NCI-H1092 (cell line): ENCODE data around the gene RLN3.
A peak's percentile ranks its signal among the peaks of the same experiment; 100 is the strongest.
"Not testable (repeated sequence)": the region's sequence is repeated elsewhere in the genome, so short reads cannot be mapped to it uniquely, and the experiment has no call there.

Source experiments
- DNase-seq: peaks from one replicate; lab custom pipeline; 2025; lab: John Stamatoyannopoulos, UW

Gene RLN3

DNA sequence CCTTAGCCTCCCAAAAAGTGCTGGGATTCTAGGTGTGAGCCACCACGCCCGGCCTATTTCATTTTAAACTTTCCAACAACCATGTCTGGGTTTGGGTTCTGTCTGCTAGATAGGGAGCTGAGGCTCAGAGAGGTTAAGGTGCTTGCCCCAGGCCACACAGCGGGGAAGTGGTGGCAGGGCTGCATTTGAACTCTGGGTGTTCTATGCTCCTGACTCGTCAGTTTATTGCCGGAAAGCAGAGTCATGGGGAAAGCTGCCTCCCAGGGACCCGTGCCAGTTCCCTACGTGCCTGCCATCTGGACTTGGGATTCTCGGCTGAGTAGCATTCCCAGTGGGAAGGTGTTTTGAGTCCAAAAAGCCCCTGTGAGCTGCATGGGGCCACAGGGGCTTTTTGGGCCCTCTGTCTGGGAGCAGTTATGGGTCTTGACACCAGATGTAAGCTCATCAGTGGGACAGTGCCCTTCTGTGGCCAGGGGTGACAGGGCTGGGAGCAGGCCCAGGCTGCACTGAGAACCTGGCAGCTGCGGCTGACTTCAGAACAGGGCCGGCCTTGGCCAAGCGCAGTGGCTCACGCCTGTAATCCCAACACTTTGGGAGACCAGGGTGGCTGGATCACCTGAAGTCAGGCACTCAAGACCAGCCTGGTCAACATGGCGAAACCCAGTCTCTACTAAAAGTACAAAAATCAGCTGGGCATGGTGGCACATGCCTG lies 32.8 kb upstream of the RLN3 start:
- no peak for DNase-seq

DNA sequence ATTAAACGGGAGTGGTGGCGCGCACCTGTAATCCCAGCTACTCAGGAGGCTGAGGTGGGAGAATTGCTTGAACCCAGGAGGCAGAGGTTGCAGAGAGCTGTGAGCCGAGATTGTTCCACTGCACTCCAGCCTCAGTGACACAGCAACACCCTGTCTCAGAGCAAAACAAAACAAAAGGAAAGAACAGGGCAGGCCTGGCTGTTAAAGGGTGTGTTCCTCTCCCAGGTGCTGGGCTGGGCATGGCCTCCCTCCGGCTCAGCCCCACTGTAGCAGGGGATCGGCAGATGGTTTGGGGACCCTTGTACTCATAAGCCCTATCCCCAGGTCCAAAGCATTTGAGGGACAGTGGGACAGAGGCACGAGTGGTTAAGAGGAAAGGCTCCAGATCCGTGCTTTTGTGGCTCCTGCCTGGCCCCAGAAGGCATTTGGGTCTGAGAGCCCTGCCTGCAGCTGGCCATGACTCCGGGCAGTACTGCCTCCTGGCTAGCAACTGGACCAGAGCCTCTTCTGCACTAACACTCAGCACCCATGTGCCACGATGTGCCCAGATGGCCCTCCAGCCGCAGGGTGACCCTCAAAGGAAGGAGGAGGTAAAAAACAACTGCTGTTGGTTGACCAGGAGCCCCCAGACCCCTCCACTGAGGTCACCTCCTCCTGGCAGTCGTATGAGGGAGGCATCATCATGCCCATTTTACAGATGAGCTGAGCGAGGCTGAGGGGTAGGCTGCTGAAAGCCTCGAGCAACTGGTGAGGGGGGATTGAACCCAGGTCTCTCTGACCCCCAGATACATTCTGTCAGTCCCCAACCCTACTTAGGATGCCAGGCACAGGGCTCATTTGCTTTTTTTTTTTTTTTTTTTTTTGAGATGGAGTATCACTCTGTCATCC lies 31.8 kb upstream of the RLN3 start:
- no peak for DNase-seq

DNA sequence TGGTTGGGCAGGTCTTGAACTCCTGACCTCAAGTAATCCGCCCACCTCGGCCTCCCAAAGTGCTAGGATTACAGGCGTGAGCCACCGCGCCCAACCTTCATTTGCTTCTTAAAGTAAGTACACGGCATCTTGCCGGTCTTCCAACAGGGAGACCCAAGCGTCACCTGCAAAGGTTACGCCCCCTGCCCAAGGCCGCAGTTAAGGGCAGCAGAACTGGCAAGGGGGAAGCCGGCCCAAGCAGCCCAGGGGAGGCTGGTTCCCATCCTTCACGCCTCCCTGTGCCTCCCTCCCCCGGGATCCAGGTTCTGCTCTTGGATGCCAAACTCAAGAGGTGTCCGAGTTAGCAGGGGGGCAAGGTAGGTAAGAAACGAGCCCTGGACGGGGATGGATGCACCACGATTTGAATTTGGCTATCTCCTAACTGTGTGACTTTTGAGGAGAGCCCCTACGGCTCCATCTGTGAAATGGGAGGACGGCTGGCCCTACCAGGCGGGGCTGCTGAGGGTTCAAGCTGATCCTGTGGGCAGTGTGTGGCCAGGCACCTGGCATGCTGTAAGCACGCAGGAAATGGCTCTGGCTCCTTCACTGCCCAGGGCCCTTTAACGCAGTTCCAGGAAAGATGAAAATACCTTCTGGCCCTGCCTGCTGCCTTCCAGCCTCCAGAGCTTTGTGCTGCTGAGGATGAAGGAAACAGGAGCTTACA lies 30.9 kb upstream of the RLN3 start:
- no peak for DNase-seq

DNA sequence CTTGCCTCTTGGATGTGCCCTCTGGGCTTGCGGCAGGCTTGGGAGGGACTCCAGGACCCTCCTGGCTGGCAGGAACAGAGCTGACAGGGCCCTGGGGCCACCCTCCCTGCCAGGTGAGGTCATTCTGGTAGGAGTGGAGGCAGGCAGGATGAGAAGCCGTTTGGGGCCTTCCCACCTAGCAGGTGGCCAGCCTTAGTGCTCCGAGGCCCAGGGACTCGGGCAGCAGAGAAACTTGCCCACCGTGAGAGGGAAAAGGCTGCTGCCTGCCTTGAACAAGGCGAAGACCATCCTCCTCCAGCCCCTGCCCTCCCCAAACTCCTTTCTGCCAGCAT lies 30.4 kb upstream of the RLN3 start:
- DNase-seq: no peak

DNA sequence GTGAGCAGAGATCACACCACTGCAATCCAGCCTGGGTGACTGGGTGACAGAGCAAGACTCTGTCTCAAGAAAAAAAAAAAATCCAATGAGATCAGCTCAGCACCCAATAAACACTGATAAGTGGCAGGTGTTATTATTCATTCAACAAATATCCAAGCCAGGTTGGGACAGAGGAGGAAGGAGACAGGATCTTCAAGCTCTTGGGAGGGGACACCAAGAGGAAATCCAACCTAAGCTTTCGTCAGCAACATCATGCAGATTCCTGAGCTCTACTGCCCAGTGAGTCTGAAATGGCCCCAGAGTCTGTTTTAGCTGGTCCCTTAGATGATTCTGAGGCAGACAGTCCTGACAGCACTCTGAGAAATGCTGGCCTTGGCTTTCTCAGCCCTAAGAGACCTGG lies 29.5 kb upstream of the RLN3 start:
- DNase-seq: no peak

DNA sequence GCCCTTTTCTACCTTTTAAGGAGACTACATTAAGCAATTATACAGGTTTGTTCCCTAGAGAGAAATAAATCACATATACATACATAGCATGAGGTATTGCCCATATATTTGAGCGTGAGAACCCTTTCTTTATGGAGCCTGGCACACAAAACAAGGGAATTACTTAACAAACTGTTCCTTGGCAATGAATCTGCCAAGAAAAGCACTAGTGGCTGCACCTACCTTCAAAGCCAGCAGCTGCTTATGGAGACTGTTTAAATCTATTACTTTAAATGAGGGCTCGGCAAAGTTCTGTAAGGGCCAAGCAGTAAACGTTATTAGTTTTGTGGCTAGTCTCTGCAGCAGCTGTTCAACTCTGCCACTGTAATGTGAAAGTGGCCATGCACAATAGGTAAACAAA lies 28.9 kb upstream of the RLN3 start:
- no peak for DNase-seq

DNA sequence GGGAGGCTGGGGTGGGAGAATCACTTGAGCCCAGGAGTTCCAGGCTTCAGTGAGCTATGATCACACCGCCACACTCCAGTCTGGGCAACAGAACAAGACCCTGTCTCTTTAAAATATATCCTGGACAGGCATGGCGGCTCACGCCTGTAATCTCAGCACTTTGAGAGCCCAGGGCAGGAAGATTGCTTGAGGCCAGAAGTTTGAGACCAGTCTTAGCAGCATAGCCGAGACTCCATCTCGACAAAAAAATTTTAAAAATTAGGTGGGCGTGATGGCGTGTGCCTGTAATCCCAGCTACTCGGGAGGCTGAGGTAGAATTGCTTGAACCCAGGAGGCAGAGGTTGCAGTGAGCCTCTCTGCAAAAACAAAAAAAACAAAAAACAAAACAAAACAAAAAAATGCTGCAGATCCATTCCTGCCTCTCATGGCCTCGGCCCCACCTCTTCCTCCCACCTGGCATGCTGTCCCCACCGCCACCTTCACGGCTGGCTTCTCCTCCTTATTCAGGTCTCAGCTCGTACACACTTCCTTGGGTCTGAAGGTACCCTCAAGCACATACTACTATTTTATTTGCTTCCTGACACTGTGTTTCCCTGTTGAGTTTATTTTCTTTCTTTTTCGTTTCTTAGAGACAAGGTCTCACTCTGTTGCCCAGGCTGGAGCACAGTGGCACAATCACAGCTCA lies 27.1 kb upstream of the RLN3 start:
- no peak for DNase-seq

DNA sequence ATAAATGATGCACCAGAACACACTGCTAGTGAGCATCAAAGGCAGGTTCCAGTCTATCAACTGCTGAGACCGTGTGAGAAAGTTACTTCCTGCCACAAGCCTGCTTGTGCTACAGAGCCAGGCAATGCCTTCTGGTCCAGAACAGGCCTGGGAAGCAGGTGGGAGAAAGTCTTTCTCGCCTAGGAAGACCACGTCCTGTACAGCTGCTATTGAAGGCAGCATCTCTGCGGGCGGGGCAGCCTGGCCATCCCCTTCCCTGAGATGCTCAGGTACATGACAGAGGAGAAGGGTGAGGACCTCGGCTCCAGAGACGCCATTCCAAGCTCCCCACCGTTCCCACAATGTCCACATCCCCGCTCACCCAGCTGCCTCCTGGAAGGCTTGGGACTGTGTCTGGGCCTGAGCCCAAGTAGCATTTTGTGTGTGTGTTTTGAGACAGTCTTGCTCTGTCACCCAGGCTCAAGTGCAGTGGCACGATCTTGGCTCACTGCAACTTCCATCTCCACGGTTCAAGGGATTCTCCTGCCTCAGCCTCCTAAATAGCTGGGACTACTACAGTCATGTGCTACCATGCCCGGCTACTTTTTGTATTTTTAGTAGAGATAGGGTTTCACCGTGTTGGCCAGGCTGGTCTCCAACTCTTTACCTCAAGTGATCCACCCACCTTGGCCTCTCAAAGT lies 25.2 kb upstream of the RLN3 start:
- no peak for DNase-seq

DNA sequence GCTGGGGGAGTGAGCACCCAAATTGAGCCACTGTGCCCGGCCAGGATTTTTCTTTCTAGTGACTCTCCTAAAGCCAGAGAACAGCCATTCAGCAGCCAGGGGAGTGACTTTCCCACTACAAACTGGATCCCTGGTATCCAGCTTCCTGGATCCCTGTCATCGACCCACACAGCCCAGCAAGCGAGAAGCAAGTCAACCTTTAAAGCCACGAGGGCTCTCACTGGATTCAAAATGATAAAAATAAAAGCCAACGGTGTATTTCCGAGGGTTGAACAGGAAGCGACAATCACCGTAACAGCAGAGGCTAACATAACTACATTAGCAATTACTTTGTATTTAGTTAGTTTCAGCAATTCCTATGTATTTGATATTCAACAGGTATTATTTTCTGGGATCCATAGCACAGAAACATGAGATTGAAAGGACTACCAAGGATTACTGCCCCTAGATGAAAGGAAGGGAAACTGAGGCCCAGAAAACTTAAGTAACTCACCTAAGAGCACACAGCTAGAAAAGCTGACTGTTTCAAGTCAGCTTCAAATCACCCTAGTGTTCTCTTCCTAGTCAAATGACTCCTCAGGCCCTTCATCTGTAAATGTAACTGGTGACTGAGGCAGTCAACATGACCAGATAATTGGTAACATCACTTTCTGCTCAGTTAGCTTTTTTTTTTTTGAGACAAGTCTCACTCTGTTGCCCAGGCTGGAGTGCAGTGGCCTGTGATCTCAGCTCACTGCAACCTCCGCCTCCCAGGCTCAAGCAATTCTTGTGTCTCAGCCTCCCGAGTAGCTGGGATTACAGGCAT lies 24.5 kb upstream of the RLN3 start:
- no peak for DNase-seq

DNA sequence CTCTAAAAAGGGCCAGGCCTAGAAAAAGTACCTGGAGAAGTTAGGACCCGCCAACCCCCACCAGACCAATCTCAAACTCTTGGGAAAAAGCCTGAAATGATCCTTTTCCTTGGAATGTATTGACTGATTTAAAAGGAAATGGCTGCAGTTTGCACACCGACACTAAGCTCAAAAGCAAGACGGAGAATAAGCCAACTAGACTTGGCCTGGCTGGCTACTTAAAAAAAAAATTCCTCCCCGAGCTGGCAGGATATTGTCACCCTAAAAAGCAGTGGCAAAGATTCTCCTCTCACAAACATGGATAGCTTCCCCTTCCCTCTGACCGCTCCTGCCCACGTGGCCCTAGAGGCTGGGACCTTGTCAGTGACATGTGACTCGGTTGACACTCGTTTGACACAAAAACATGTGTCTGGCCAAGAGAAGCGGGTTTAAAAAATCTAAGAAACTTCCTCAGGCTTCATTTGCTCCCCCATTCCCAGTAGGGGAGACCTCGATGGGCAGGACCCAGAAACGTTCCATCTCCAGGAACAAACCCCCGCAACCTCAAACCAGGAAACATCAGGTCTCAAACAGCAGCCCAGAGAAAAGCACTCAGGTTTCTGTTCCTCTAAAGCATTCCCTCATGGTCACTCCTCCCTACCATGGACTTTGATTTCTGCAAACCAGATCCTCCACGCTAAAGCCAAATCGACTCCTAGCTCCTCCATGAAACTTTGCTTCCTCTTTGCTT lies 23.2 kb upstream of the RLN3 start:
- DNase-seq: no peak

DNA sequence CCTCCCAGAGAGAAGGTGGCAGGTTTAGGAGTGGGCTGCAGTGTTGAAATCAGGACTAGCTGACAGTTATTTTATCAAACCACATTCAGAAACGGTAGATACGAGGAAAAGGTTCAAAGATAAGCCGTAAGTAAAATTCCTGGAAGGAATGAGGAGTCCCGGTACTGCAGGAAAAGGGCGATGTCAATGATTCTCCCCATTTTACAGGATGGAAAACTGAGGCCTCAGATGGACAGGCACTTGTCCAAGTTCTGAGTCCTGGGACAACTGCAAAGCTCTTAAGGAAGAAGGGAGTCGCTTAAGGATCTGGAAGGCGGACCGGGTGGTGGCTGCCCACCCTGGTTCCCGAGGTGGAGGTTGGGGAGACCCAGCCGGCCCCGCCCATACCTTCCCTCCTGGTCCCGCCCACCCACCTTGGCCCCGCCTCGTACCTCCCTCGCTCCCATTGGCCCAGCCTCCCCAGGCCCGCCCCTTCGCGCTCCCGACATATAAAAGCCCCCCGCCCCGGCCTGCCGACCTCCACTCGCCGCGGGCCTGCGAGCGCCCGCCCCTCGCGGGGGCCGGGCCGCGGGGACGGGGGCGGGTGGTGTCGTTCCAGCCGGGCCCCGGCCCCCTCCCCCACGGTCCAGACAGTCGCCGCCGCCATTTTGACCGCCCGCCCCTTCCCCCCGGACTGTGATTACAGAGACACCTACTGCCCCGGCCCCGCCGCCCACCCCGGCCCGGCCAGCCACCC lies 22.4 kb upstream of the RLN3 start:
- DNase-seq: peak; percentile 80

DNA sequence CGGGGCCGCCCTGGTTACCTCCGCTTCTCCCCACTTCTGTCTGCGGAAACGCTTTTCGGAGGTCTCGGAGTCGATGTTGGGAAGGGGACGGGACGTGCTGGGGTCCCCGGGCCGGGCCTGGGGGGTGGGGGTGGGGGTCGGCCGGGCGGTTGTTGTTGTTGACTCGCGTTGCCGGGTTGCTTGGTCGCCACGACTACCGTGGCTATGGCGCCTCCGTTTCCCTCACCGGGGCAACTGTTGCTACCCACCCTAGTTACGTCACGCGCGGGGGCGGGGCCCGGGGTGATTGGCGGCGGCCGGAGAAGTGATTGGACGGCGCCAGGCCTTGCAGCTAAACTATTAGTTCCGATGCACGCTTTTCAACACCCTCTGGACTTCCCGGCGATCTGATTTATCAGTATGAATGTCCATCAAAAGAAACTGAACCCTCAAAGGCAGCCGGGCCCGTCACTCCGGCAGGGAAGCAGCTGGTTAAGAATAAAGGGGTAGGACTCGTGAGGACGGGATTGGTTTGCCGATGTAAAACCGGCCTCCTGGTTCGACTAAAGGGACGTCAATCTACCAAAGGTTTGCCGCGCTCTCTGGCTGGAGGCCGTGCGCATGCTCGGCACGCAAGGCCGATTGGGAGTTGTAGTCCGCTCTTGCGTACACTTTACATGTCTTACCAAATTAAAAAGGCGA lies 21.7 kb upstream of the RLN3 start, which contains the start of gene RFX1:
TSS of gene RFX1 (minus strand) at position 236 of the 681 bp plus-strand sequence. CDS start 12,477 bp downstream, outside the sequence.
- peak; percentile 99 for DNase-seq

DNA sequence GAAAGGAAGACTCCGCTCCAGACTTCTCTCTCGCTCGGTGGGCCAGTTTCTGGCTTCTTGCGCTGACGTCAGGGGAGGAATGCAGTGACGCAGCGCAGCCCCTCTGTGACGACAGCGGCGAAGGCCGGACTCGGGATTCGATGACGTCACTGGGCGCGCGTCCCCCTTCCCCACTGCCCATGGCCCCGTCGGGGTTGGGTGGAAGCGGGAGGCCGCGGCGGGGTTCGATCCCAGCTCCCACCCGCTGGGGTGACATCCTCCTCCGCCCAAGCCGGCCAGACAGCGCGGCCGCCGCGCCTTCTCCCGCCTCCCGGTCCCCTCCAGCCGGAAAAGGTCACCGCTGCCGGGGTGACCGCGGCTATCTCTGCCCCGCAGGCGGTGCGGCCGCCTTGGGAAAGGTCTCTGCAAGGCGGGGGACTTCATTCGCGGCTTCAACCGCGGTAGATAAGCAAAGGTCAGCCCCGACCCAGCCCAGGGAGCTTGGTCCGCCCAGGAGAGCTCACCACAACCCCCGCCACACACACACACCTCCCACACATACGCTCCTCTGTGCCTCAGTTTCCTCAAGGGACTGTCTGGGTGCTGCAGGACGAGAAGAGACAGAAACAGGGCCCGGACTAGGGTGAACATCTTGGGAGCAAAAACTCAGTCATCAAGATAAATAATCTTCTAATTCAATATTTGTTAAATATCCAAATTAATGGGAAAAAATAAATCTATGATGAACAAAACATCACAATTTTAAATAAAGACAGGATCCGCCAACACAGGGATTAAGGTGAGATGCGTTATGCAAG lies 21.0 kb upstream of the RLN3 start:
- DNase-seq: no peak

DNA sequence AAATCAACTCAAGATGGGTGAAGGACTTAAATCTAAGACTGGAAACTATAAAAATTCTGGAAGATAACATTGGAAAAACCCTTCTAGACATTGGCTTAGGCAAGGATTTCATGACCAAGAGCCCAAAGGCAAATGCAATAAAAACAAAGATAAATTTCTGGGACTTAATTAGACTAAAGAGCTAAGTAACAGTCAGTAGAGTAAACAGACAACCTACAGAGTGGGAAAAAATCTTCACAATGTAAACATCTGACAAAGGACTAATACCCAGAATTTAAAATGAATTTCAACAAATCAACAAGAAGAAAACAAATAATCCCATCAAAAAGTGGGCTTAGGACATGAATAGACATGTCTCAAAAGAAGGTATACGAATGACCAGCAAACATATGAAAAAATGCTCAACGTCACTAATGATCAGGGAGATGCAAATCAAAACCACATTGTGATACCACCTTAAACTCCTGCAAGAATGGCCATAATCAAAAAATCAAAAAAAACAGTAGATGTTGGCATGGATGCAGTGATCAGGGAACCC lies 15.5 kb upstream of the RLN3 start:
- no peak for DNase-seq

DNA sequence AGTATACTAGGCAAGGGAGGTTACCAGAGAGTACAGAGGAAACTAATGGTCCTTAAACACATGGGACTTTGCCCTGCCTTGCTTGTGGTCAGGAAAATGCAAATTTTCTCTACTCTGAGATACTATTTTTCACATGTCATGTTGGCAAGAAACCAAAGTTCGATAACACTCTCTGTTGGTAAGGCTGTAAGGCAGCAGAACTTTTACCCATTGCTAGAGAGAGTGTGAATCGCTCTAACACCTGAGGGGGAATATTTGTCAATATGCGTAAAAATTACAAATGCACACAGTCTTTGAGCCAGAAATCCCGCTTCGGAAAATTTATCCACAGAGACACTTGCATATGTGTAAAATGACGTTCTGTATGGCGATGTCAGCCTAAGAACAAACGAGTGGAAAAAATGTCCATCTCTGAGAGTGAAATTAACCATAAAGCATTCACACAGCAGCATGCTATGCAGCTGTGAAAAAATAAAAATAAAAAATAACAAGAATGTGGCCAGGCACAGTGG lies 12.4 kb upstream of the RLN3 start:
- DNase-seq: no peak

DNA sequence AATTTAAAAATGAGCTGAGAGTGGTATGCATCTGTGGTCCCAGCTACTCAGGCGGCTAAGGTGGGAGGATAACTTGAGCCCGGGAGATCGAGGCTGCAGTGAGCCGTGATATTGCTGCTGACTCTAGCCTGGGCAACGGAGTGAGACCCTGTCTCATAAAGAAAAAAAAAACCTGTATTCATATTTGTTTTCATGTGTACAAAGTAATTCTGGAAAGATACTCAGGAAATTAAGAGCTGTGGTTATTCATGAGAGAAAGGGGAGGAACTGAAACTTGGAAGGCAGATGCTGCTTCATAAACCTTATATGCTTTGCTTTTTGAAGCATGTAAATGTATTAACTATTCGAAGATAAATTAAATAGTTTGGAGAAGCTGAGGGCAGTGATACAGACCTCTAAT lies 8.8 kb upstream of the RLN3 start:
- DNase-seq: no peak

DNA sequence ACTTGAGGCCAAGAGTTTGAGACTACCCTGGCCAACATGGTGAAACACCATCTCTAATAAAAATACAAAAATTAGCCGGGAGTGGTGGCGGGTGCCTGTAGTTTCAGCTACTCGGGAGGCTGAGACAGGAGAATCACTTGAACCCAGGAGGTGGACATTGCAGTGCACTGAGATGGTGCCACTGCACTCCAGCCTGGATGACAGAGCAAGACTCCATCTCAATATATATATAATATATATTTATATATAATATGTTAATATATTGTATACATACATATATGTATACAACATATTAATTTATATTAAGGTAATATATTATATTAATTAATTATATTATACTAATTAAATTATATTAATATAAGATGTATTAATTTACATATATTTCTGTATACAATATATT lies 8.2 kb upstream of the RLN3 start:
- not testable (repeated sequence) for DNase-seq

DNA sequence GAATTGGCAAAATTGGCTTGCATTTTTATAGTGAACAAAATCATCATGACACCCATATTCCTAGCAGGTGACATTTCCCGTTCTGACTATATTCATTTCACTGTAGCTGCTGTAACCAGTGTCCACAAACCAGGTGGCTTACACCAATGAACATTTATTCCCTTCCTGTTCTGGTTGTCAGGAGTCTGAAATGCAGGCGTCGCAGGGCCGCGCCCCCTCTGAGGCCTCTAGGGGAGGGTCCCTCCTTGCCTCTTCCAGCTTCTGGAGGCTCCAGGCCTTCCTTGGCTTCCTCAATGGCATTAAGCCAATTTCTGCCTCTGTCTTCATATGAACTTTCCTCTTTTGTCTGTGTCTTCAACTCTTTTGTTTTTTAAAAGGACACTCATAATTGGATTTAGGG lies 6.5 kb upstream of the RLN3 start:
- DNase-seq: no peak
